Mesenteric fat pad (tissue), 1 donor: ENCODE results near the gene MAGEB6. TPM values are rescaled to one million over a fixed set of nuclear protein-coding genes. Genes with fewer than 3 reads are reported as not detected.
"Not testable (repeated sequence)": the region's sequence is repeated elsewhere in the genome, so short reads cannot be mapped to it uniquely, and the experiment has no call there.

Experiments
- DNase-seq: peaks from one replicate; pipeline ENCODE4 v3.0.0-alpha.2; 2020; ENCODE audit warnings: low spot score
- long read RNA-seq: library from polyadenylated mRNA; unstranded; transcript quantifications from one replicate; pipeline ENCODE4 v2.0.0, GENCODE V29; 2020
- total RNA-seq: library from RNA; stranded (reverse); fragmentation: NEBNext Ultra II Directional; extraction: Animal tissue kit (Norgen Biotek cat#: 25700); gene quantifications from one replicate; pipeline ENCODE4 v1.2.1, GENCODE V29; 2021
- donor health status: DM: yes; HTN: yes; CAD: no.

The MAGEB6 gene
- not detected for total RNA-seq
- long read RNA-seq = 0 reads

- no peak for DNase-seq
Observed at GRCh38 chrX:26192204-26192603, at the start of gene MAGEB6. Gene MAGEB6, plus strand, starts transcription at chrX:26192440. Its CDS starts 1,407 bp downstream, at chrX:26193847.

GRCh38 chrX:26146024-26146423 is 46.2 kb upstream of the MAGEB6 start:
- DNase-seq = no peak

GRCh38 chrX:26160301-26160700 is 31.9 kb upstream of the MAGEB6 start, which contains the start of gene MAGEB6B:
Gene MAGEB6B, plus strand, starts transcription at chrX:26160601. Its CDS starts 0 bp downstream, at chrX:26160601.
- no peak for DNase-seq

- DNase-seq = no peak
Observed at GRCh38 chrX:26203561-26203960, 11.3 kb downstream of the MAGEB6 start.

- DNase-seq = not testable (repeated sequence)
Observed at GRCh38 chrX:26204717-26205116, 12.5 kb downstream of the MAGEB6 start.

- no peak for DNase-seq
Observed at GRCh38 chrX:26208012-26208411, 15.8 kb downstream of the MAGEB6 start.

- DNase-seq = no peak
Observed at GRCh38 chrX:26215869-26216268, 23.6 kb downstream of the MAGEB6 start, which contains the start of gene MAGEB5. Gene MAGEB5, plus strand, starts transcription at chrX:26216169. Its CDS starts 1,133 bp downstream, at chrX:26217302.

GRCh38 chrX:26219351-26219750 is 27.1 kb downstream of the MAGEB6 start:
- no peak for DNase-seq

- DNase-seq = no peak
Observed at GRCh38 chrX:26234177-26234576, 41.9 kb downstream of the MAGEB6 start.

Other genes with a start within 250 kb of the MAGEB6 start
- gene MAGEB18, start 54.1 kb upstream of the MAGEB6 start, total RNA-seq = not detected
- not detected for gene MAGEB6B, start 31.8 kb upstream of the MAGEB6 start, total RNA-seq
- not detected for gene MAGEB5, start 23.7 kb downstream of the MAGEB6 start, total RNA-seq